CD4-positive, alpha-beta T cell treated with Interleukin-21 for 1 hour (primary cell): ENCODE data around the gene TYW1.
A peak's percentile ranks its signal among the peaks of the same experiment; 100 is the strongest.
"Not testable (repeated sequence)": the region's sequence is repeated elsewhere in the genome, so short reads cannot be mapped to it uniquely, and the experiment has no call there.

Experiments
- DNase-seq: peaks from one replicate; pipeline ENCODE4 v3.0.0-alpha.2; 2020

The TYW1 gene, protein sequence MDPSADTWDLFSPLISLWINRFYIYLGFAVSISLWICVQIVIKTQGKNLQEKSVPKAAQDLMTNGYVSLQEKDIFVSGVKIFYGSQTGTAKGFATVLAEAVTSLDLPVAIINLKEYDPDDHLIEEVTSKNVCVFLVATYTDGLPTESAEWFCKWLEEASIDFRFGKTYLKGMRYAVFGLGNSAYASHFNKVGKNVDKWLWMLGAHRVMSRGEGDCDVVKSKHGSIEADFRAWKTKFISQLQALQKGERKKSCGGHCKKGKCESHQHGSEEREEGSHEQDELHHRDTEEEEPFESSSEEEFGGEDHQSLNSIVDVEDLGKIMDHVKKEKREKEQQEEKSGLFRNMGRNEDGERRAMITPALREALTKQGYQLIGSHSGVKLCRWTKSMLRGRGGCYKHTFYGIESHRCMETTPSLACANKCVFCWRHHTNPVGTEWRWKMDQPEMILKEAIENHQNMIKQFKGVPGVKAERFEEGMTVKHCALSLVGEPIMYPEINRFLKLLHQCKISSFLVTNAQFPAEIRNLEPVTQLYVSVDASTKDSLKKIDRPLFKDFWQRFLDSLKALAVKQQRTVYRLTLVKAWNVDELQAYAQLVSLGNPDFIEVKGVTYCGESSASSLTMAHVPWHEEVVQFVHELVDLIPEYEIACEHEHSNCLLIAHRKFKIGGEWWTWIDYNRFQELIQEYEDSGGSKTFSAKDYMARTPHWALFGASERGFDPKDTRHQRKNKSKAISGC

GRCh38 chr7:66996444-66997191 is at the start of gene TYW1:
Gene TYW1 (plus strand): TSS chr7:66996833. CDS start chr7:66996979, 146 bp downstream.
- peak; percentile 99 for DNase-seq

GRCh38 chr7:66948480-66949109 is 48.0 kb upstream of the TYW1 start:
- DNase-seq = no peak

DNA sequence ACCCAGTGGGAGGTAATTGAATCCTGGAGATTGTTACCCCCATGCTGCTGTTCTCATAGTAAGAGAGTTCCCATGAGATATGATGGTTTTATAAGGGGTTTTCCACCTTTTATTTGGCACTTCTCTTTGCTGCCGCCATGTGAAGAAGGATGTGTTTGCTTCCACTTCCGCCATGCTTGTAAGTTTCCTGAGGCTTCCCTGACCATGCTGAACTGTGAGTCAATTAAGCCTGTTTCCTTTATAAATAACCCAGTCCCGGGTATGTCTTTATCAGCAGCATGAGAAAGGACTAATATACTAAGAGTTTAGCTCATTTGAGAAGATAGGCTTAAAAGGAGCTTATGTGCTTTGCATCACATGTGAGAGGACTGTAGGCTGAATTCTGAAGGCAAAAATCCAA is 46.3 kb upstream of the TYW1 start:
- DNase-seq = no peak

DNA sequence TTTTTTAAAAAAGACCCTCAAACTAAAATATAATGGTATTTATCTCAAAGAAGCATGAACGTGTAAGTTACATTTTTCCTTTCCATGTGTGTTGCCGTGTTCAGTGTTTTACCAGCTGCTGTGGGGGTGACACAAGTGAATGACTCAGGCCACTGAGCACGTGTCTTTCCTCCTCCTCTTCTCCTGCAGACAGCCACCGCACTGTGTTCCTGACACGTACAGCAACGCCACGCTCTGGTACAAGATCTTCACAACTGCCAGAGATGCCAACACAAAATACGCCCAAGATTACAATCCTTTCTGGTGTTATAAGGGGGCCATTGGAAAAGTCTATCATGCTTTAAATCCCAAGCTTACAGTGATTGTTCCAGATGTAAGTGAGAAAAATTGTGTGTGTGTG is 45.9 kb upstream of the TYW1 start:
- DNase-seq = no peak

DNA sequence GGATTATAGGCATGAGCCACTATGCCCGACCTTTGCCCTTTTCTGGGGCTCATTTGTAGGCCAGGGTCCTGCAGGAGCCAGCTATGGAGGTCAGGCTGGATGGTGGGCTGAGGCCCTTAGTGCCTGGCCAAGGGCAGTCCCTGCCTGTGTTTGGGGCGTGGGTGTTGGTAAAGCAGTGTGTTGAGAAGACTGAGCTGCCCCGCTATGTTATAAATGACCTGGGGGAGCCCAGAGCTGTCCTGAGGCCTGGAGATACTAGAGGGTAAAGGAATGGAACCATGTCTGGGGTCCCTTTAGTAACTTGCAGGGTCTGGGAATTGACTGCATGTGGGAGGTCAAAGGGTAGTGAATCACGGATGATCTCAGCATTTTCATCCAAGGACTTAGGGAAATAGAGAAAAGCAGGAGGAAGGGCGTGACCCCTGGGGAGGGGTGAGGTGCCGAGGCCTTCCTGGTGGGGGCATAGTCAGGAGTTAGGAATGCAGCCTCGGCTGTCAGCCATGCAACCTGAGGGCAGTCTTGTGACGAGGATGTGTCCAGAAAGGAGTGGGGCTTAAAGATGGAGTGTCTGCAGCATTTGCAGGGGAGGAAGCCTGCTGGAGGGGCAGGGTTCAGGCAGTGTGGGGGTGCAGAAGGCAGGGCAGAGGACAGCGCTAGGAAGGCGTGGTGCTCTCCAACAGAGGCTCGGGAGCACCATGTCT is 44.1 kb upstream of the TYW1 start:
- DNase-seq = no peak

DNA sequence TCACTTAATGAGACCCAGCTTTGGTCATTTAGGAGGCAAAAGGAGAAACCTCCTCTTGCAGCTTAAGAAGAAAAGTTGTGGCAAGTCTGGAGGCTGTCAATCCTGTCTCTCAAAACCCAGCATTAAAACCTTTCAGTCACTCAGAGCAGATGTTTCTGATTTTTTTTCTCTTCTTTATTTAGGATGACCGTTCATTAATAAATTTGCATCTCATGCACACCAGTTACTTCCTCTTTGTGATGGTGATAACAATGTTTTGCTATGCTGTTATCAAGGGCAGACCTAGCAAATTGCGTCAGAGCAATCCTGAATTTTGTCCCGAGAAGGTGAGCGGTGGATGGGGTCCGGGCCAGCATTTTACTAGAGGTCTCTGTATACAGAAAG is 43.6 kb upstream of the TYW1 start:
- no peak for DNase-seq

DNA sequence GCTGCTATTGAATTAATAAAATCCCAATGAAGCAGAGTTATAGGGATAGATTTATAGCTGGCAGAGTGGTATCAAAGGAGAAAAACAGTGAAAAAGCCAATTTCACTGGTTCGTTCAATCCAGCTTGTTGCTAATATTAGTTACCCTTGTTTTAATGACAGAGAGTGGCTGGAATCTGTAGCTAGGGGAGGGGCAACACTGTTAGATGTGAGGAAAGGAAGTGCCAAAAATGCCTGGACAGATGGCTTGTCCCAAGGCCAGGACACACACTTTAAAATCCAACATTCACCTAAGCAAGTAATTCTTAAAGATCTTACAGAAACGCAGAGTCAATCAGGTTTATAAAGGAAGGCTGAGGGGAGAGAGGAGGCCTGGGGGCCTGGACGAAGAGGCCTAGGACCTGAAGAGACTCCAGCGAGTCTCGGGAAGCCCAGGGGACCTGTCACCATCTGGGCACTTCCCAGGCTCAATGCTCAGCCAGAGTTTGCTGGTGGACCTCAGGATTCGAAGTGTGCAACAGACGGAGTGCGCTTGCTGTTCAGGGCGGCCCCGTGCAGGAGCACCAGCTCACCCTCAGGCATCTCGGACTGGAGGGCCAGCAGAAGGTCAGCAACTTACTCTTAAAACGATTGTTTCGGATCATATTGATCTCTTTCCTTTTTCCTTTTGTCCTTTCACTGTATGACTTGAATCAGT is 38.9 kb upstream of the TYW1 start:
- DNase-seq = no peak

DNA sequence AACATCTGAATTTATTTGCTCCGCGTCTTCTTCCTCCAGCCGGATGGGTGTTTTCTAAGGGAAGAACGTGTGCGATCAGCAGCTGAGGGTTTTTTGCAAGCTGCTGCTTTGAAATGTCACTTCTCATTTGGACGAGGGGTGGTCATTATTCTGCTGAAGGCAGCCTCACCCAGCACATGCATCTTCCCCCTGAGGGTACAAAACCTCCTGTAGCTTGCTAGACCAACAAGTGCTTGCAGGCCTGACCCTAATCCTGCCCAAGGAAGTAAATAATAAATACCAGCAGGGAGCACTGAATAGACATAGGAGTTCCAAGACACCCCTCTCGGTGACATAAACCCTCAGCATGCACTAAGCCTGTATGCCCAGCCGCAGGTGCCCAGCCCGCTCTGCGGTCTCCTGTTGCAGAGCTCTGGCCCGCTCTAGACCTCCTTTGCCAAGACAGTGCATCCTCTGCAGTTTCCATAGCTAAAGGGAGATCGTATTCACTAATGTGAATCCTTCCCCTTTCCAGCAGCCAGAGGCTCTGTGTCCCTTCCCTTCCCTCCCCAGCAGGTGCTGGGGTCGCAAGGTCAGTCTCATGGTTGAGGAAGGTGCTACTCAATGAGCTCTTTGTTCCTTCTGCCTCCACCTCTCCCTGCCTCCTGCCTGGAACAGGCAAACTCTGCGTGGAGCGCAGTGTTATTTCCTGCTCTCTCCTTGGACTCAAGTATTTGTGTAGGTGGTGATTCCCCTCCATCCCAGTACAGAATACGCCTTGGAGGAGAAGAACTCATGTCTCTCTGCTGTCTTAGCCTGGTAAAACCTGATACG is 37.9 kb upstream of the TYW1 start:
- DNase-seq = no peak

DNA sequence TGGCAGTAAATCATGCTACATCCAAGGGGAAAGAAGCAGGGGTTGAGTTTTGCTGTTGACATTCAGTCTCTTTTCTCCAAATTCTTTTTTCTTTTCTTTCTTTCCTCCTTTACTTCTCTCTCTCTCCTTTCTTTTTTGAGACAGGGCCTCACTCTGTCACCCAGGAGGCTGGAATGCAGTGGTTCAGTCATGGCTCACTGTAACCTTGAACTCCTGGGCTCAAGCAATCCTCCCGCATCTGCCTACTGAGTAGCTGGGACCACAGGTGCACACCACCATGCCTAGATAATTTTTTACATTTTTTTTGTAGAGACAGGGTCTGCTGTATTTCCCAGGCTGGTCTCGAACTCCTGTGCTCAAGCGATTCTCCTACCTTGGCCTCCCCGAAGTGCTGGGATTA is 36.4 kb upstream of the TYW1 start:
- DNase-seq = no peak

DNA sequence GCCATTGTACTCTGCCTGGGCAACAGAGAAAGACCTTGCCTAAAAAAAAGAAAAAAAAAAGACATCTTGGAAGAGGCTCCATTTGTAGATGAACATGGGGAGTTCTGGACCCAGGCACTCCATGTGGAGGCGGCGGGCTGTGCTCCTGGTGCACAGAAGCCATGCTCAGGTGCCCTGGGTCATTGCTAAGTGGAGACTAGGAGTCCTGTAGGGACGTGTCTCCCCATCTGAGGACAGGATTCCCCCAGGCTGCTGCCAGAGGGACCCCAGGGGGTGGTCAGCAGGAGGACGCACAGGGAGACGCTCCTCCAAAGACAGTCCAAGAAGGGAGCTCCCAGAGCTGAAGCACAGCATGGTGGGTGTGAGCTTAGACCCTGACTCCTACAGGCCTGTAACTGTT is 35.5 kb upstream of the TYW1 start:
- no peak for DNase-seq

DNA sequence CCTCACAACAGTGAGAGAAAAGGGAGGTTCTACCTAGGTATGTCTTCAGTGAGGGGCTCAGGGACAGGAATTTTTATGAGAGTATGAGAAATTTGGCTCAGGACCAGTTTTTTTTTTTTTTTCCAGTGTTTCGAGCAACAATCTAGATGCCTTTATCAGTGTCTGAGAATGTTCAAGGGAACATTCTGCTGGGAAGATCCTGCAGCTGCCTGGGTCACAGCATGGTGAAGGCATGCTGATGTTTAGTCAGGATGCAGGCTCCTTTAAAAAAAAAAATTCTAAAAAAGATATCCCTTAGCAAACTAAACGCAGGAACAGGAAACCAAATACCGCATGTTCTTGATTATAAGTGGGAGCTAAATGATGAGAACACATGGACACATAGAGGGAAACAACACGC is 32.2 kb upstream of the TYW1 start:
- DNase-seq = no peak

- no peak for DNase-seq
Observed at GRCh38 chr7:66967029-66967428, 29.6 kb upstream of the TYW1 start.

- DNase-seq = not testable (repeated sequence)
Observed at GRCh38 chr7:66969001-66969400, 27.6 kb upstream of the TYW1 start.

DNA sequence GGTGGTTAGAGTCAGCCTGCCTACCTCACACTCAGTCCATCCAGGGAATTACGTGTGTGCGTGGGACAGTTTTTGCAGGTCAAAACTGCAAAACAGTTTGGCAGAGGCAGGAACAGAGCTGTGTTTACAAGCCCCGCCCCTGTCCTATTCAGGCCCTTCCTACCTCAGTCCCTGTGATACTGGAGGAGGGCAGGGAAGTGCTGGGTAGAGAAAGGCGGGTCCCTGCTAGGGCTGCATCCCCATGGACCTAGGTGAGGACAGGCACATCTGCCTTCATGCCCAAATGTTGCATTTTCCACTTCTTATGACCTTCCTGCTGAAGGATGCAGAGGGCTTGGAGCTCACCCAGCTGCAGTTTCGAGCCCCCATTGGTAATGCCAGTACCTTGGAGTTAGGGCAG is 26.3 kb upstream of the TYW1 start:
- no peak for DNase-seq

DNA sequence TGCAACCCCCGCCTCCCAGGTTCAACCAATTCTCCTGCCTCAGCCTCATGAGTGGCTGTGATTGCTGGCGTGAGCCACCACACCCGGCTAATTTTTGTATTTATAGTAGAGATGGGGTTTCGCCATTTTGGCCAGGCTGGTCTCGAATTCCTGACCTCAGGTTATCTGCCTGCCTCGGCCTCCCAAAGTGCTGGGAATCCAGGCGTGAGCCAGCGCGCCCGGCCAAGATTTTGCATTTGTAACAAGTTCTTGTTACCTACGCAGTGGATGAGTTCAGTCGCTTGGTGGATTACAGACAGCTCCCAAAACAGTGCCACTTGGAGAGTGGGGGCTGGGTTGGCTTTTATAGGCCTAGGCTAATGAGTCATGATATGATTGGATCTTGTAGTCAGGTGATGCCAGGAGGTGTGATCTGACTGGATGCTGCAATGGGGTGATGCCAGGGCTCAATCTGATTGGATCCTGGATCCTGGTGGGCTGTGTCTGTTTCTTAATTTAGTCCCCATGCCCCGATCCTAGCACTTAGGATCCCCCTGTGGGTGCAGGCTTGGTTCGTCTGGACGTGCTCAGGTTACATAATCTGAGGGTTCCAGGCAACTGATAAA is 21.5 kb upstream of the TYW1 start:
- no peak for DNase-seq

DNA sequence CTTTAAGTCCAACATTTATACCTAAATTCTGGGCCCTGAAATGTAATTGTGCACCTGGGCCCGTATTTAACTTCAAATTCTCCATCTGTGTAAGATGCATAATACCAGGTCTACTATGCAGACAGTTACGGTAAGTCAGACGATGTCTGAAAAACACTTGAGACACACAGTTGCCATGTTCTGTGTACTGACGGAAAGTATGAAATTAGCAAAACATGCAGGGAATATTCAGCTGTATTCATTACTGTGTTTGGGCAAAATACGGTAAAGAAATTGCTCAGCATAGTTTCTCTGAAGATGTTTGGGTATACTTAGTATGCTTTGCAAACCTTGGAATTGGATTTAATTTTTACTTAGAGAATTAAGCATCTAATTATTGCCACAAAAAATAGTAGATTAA is 18.3 kb upstream of the TYW1 start:
- not testable (repeated sequence) for DNase-seq

DNA sequence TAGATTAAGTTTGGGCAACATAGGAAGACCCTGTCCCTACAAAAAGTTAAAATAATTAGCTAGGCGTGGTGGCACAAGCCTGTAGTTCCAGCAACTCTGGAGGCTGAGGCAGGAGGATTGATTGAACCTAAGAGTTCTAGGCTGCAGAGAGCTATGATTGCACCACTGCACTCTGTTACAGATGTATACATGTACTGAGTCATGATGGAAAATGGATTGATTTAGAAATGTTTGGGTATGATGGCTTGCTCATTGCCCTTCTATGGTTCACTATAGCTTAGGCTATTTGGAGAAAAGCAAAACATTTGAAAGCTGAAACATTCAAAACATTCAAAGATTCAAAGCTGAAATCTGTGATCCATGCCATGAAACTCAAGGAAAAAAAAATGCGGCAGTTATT is 17.6 kb upstream of the TYW1 start:
- not testable (repeated sequence) for DNase-seq

DNA sequence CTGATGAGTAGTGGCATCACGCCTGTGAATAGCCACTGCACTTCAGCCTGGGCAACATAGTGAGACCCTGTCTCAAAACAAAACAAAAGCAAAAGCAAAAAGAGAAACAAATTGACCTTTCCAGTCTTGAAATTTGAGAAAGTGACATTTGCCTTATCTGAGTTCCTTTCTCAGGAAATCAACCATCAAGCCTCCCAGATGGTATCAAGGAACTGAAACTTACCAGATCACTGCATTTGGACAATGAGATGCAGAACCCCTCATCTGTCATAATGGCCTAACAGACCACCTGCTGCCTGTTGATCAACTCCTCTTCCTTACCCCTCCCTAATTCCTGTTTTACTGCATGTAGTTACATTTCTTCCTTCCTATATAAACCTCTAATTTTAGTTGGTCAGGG is 16.3 kb upstream of the TYW1 start:
- DNase-seq = not testable (repeated sequence)

- not testable (repeated sequence) for DNase-seq
Observed at GRCh38 chr7:66989552-66989951, 7.1 kb upstream of the TYW1 start.

- DNase-seq = not testable (repeated sequence)
Observed at GRCh38 chr7:66994051-66994450, 2.6 kb upstream of the TYW1 start.

GRCh38 chr7:66994691-66995049 is 2.0 kb upstream of the TYW1 start:
- DNase-seq = peak; percentile 82
